Thymus (tissue), 11 donors: Measurements from ENCODE around the gene PLD4. TPM values are rescaled to one million over a fixed set of nuclear protein-coding genes. Genes with fewer than 3 reads are reported as not detected.
"Not testable (repeated sequence)": the region's sequence is repeated elsewhere in the genome, so short reads cannot be mapped to it uniquely, and the experiment has no call there.

Experiments used
- DNase-seq, 9 donors: peaks; one replicate each; pipeline ENCODE4 v3.0.0-alpha.2; 2013; ENCODE audit warnings: low spot score in 9 of 9, low read depth in 6 of 9, missing footprints in 1 of 9
- H3K27ac ChIP-seq, 2 donors: one replicate each; pipeline ENCODE4 v1.5.1; 2013; ENCODE audit warnings: control low read depth in 1 of 2, low read depth in 1 of 2, low read length in 1 of 2, mild to moderate bottlenecking in 1 of 2, moderate library complexity in 1 of 2
- H3K27me3 ChIP-seq, 2 donors: one replicate each; pipeline ENCODE4 v1.5.1; 2013; ENCODE audit warnings: low read length in 1 of 2; ENCODE audit not compliant: control insufficient read depth in 2 of 2, insufficient read depth in 1 of 2
- H3K36me3 ChIP-seq, 2 donors: one replicate each; pipeline ENCODE4 v1.5.1; 2013; ENCODE audit warnings: low read length in 1 of 2, mild to moderate bottlenecking in 1 of 2, moderate library complexity in 1 of 2; ENCODE audit not compliant: control insufficient read depth in 2 of 2, insufficient read depth in 2 of 2
- H3K4me1 ChIP-seq, 2 donors: one replicate each; pipeline ENCODE4 v1.5.1; 2013; ENCODE audit warnings: low read length in 2 of 2; ENCODE audit not compliant: control insufficient read depth in 2 of 2, insufficient read depth in 2 of 2
- H3K4me3 ChIP-seq, 2 donors: one replicate each; pipeline ENCODE4 v1.5.1; 2013; ENCODE audit warnings: low read length in 2 of 2, control low read depth in 1 of 2, mild to moderate bottlenecking in 1 of 2
- H3K9me3 ChIP-seq, 2 donors: one replicate each; pipeline ENCODE4 v1.5.1; 2013; ENCODE audit warnings: low read length in 1 of 2, mild to moderate bottlenecking in 1 of 2; ENCODE audit not compliant: control insufficient read depth in 2 of 2, insufficient read depth in 1 of 2
- WGBS: extraction: QIAGEN DNeasy Blood & Tissue Kit; methylation state at CpG from one replicate; pipeline ENCODE4 v1.1.7; 2013; 5-methylcytosine and 5-hydroxymethylcytosine counted together
- polyA plus RNA-seq: library from polyadenylated mRNA; stranded (reverse); fragments of 200-250 nt; gene quantifications from one replicate; pipeline ENCODE4 v1.2.3, GENCODE V29; 2013
- total RNA-seq: library from RNA; stranded (reverse); fragments of 120-200 nt; gene quantifications from one replicate; pipeline ENCODE4 v1.2.4, GENCODE V29; 2013
- donor health status: healthy.

PLD4 gene
- total and polyA plus RNA-seq, 2 donors: 1.5 to 5.5 TPM

- no peak for DNase-seq
- peaks cover 0 to 3% of the 10 kb centered on the region in 2 donors for H3K27me3 ChIP-seq
- no peaks in the 10 kb centered on the region for H3K4me1 ChIP-seq
- no peaks in the 10 kb centered on the region for H3K36me3 ChIP-seq
- H3K4me3 ChIP-seq: no peak overlapping the region
- 84% methylated on average over 29 of the region's 29 CpGs for WGBS
- H3K9me3 ChIP-seq: no peaks in the 10 kb centered on the region
- H3K27ac ChIP-seq: no peak overlapping the region
These were observed 45.3 kb upstream of the PLD4 start for GRCh38 chr14:104879201-104879982.

GRCh38 chr14:104879983-104880565 is 44.6 kb upstream of the PLD4 start:
- H3K9me3 ChIP-seq: no peaks in the 10 kb centered on the region
- no peak overlapping the region for H3K27ac ChIP-seq
- 97% methylated on average over 15 of the region's 15 CpGs for WGBS
- H3K4me3 ChIP-seq: no peak overlapping the region
- peaks cover 0 to 3% of the 10 kb centered on the region in 2 donors for H3K27me3 ChIP-seq
- no peaks in the 10 kb centered on the region for H3K36me3 ChIP-seq
- no peak for DNase-seq
- no peaks in the 10 kb centered on the region for H3K4me1 ChIP-seq

DNA sequence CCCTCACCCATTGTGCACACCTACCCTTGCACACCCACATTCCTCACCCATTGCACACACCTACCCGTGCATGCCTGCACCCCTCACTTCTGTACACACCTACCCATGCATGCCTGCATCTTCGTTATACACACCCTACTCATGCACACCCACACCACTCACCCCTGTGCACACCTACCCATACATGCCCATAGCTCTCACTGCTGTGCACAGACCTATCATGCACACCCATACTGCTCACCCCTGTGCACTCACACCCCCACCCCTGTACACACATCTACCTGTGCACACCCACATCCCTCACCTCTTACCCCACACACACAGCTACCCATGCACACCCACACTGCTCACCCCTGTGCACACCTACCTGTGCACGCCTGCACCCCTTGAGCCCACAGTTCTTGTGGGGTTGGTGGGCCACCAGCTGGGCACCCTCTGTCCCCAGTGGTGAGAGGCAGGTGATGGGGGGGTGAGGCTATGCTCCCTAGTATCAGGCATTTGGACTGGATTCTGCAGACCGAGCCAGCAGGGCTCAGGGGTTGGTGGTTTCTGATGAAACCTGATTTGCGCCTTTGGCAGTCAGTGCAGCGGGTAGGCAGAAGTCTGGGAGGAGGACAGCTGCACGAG is 44.0 kb upstream of the PLD4 start:
- Histone ChIP-seq H3K4me3 (no peak overlapping the region), H3K27ac (no peak overlapping the region), H3K36me3 (no peaks in the 10 kb centered on the region), H3K27me3 (peaks cover 0 to 3% of the 10 kb centered on the region in 2 donors), H3K4me1 (no peaks in the 10 kb centered on the region), H3K9me3 (no peaks in the 10 kb centered on the region)
- no peak for DNase-seq
- 89% methylated on average over 7 of the region's 7 CpGs for WGBS

DNA sequence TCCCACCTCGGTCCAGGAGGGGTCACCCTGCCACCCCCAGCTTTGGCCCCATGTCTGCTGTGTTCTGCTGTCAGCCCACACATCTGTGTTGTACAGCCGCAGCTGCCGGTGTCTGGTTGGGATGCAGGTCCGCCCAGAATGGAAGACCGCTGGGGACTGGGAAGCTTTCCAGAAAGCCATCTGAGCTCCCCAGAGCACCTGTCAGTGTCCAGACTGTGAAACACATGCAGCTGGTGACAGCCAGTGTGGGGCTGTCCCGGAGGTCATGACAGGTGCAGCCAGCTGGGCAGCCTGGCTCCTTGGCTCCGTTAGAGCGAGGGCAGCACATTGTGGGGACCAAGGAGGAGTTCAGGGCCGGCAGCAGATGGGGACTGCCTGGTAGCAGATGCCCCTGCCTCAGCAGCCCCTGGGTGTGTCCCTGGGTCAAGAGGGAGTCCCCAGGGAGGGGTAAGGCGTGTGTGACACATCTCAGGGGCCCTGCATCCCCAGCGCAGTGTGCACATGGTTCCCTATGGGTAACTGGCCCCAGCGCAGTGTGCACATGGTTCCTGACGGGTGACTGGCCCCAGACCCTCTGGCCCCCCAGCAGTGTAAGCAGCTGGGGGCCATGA is 43.2 kb upstream of the PLD4 start:
- H3K36me3 ChIP-seq: no peaks in the 10 kb centered on the region
- H3K9me3 ChIP-seq: no peaks in the 10 kb centered on the region
- DNase-seq: no peak
- H3K4me1 ChIP-seq: no peaks in the 10 kb centered on the region
- WGBS: 85% methylated on average over 13 of the region's 13 CpGs
- no peak overlapping the region for H3K27ac ChIP-seq
- H3K27me3 ChIP-seq: peaks cover 0 to 3% of the 10 kb centered on the region in 2 donors
- H3K4me3 ChIP-seq: no peak overlapping the region

DNA sequence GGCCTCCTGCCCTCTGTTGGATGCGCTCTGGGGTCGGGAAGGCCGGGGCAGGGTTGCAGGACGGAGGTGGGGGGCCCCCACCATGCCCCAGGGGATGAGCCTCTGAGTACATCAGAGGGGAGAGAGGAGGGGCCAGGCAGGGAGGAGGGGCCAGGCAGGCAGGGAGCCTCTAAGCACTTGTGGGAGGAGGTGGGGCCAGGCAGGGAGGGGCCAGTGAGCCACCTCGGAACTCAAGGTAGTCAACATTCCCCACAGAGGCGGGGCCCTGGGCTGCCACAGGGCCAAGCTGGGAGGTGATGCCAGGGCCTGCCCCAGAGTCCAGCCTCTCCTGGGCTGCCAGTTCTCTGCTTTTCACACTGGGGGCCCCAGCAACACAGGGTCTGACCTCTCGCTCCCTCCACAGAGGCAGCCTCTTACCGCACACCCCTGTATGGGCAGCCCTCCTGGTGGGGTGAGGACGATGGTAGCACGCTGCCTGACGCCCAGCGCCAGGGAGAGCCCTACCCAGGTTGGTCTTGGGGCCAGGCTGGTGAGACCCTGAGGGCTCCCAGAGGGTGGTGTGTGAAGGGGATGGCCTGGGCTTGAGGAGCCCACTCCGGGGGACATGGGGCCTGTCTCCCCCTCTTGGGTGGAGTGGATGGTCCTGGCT is 42.2 kb upstream of the PLD4 start:
- H3K27ac ChIP-seq: no peak overlapping the region
- H3K27me3 ChIP-seq: peaks cover 0 to 3% of the 10 kb centered on the region in 2 donors
- H3K9me3 ChIP-seq: no peaks in the 10 kb centered on the region
- no peak for DNase-seq
- H3K36me3 ChIP-seq: no peaks in the 10 kb centered on the region
- WGBS: 91% methylated on average over 13 of the region's 13 CpGs
- H3K4me1 ChIP-seq: no peaks in the 10 kb centered on the region
- no peak overlapping the region for H3K4me3 ChIP-seq

DNA sequence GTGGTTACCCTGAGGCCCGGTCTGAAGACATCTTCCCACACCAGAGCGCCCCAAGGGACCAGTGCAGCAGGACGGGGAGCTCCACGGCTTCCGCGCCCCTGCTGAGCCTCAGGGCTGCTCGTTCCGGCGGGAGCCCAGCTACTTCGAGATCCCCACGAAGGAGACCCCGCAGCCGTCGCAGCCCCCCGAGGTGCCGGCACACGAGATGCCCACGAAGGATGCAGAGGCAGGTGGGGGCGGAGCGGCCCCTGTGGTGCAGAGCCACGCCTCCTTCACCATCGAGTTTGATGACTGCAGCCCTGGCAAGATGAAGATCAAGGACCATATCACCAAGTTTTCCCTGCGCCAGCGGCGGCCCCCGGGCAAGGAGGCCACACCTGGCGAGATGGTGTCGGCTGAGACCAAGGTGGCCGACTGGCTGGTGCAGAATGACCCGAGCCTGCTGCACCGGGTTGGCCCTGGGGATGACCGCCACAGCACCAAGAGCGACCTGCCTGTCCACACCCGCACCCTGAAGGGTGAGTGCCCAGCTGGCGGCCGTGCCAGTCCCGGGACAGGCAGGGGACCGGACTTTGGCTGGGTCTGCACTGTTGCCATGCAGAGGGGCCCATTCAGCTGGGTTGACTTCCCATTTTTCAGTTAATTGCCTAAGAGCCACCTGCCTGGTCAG is 41.6 kb upstream of the PLD4 start:
- H3K9me3 ChIP-seq: no peaks in the 10 kb centered on the region
- H3K4me1 ChIP-seq: no peaks in the 10 kb centered on the region
- peaks cover 0 to 3% of the 10 kb centered on the region in 2 donors for H3K27me3 ChIP-seq
- WGBS: 92% methylated on average over 38 of the region's 38 CpGs
- no peak overlapping the region for H3K27ac ChIP-seq
- H3K36me3 ChIP-seq: no peaks in the 10 kb centered on the region
- H3K4me3 ChIP-seq: no peak overlapping the region
- no peak for DNase-seq

GRCh38 chr14:104883681-104884361 is 40.9 kb upstream of the PLD4 start:
- 95% methylated on average over 49 of the region's 49 CpGs for WGBS
- peaks cover 0 to 3% of the 10 kb centered on the region in 2 donors for H3K27me3 ChIP-seq
- no peak for DNase-seq
- no peak overlapping the region for H3K27ac ChIP-seq
- H3K9me3 ChIP-seq: no peaks in the 10 kb centered on the region
- no peak overlapping the region for H3K4me3 ChIP-seq
- no peaks in the 10 kb centered on the region for H3K36me3 ChIP-seq
- no peaks in the 10 kb centered on the region for H3K4me1 ChIP-seq

DNA sequence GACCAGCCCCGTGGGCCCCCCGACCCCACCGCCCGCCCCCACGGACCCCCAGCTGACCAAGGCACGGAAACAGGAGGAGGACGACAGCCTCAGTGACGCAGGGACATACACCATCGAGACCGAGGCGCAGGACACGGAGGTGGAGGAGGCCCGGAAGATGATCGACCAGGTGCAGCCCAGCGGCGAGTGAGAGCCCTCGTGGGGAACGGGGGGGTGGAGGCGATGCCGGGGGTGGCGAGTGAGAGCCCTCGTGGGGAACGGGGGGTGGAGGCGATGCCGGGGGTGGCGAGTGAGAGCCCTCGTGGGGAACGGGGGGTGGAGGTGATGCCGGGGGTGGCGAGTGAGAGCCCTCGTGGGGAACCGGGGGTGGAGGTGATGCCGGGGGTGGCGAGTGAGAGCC is 40.3 kb upstream of the PLD4 start:
- H3K27me3 ChIP-seq, H3K27ac ChIP-seq, H3K36me3 ChIP-seq, H3K4me1 ChIP-seq, H3K9me3 ChIP-seq, H3K4me3 ChIP-seq, DNase-seq: not testable (repeated sequence)
- WGBS: 93% methylated on average over 34 of the region's 34 CpGs
